ENCODE data around the gene ZNF10. TPM values are rescaled to one million over a fixed set of nuclear protein-coding genes. Genes with fewer than 3 reads are reported as not detected.

Gene ZNF10
- 0.99 to 2.1 TPM (median 1.2 TPM) in 5 replicates for total RNA-seq (2022; extraction: Qiagen RNA extraction)

GRCh38 chr12:133130038-133130807 is at the start of gene ZNF10, which contains the start of gene ZNF891:
ZNF10 (plus strand) TSS chr12:133130627; CDS start chr12:133144493, 13,866 bp downstream.
ZNF891 (minus strand) TSS chr12:133130274; CDS start chr12:133121918, 8,356 bp downstream.

GRCh38 chr12:133181238-133181959 is 51.0 kb downstream of the ZNF10 start, which contains the start of gene ZNF268:
ZNF268 (plus strand) TSS chr12:133181495; CDS start chr12:133181998, 503 bp downstream.

Other genes with a start within 250 kb of the ZNF10 start
- gene CHFR, start 243.0 kb upstream of the ZNF10 start, total RNA-seq (2022; extraction: Qiagen RNA extraction) = 17.1 to 22.6 TPM (median 21.6 TPM) in 5 replicates
- 2.5 to 4.3 TPM (median 3.6 TPM) in 5 replicates for gene ZNF605, start 174.3 kb upstream of the ZNF10 start, total RNA-seq (2022; extraction: Qiagen RNA extraction)
- 7.4 to 11.1 TPM (median 7.6 TPM) in 5 replicates for gene ZNF26, start 144.3 kb upstream of the ZNF10 start, total RNA-seq (2022; extraction: Qiagen RNA extraction)
- gene ZNF84, start 93.1 kb upstream of the ZNF10 start, total RNA-seq (2022; extraction: Qiagen RNA extraction) = 10.7 to 18.0 TPM (median 12.4 TPM) in 5 replicates
- gene ZNF140, start 49.7 kb upstream of the ZNF10 start, total RNA-seq (2022; extraction: Qiagen RNA extraction) = 8.5 to 10.7 TPM (median 10.0 TPM) in 5 replicates
- gene ZNF891, start 353 bp upstream of the ZNF10 start, total RNA-seq (2022; extraction: Qiagen RNA extraction) = 0.28 to 0.44 TPM (median 0.41 TPM) in 5 replicates
- 9.2 to 14.0 TPM (median 10.7 TPM) in 5 replicates for gene ZNF268, start 50.9 kb downstream of the ZNF10 start, total RNA-seq (2022; extraction: Qiagen RNA extraction)
- not detected in 5 replicates for gene ANHX, start 105.2 kb downstream of the ZNF10 start, total RNA-seq (2022; extraction: Qiagen RNA extraction)

All from A549 treated with CORT108297 at 1 μM for 4 hours (cell line).